Activated CD4-positive, alpha-beta T cell treated with anti-CD3 and anti-CD28 coated beads for 1 hour (primary cell): ENCODE results near the gene C2orf72.
"Not testable (repeated sequence)": the region's sequence is repeated elsewhere in the genome, so short reads cannot be mapped to it uniquely, and the experiment has no call there.

Experiments
- DNase-seq: peaks from one replicate; pipeline ENCODE4 v3.0.0-alpha.2; 2020

The C2orf72 gene

DNA sequence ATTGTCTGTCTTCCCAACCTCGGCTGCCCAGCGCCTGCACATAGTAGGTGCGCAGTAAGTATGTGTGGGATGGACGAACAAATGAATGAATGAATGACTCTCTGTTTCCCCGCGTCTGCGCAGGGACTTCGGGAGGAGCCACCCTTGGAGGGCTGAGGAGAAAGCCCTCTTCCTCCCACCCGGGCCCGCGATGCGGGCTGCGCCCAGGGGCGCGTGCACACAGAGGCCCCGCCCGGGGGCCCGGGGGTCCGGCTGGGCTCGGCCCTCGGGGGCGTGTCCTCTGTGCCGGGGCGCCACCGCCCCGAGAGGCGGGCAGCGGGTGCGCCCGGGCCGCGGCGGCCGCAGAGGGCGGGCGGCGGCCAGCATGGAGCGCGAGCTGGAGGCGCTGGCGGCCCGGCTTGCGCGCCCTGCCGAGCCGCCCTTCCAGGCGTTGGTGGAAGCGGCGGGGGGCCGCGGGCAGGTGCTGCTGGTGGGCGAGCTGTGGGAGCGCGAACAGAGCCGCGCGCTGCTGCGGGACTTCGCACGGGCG, at the start of gene C2orf72:
Gene C2orf72 (plus strand): TSS at position 322 of the 529 bp plus-strand sequence. CDS start 43 bp downstream, at position 365.
- no peak for DNase-seq

- DNase-seq, result no peak
Observed at GRCh38 chr2:230989731-230990130, 47.6 kb upstream of the C2orf72 start.

DNA sequence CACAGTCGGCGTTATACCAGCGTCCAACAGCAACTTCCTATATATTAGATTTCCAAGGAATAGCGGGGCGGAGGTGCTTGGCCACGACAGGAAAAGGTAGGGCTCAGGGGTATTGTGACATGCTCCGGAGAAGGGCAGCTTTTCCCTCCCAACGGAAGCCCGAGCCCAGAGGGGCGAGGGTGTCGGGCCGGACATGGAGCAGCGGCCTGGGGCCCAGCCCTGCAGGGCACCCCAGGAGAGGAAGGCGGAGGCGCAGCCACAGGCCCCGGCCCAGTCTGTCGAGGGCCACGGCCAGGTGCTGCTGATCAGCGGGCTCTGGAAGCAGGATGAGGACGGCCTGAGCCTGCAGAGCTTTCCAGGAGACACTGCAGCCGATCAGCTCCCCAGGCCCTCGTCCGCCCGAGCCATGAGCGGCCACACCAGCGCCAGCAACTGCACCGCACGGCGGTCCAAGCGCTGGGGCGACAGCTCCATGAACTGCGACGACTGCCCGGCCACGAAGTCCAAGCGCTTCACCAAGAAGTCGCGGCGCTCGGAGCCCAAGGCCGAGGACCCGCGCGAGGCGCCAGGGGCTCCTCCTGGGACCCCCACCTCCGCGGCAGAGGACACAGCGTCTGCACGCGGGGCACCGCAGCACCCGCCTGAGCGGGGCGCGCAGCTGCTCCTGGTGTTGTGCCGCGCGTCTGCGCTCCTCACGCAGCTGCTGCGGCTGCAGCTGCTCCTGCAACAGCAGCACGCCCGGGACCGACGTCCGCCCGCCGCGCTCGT, 47.0 kb upstream of the C2orf72 start:
- DNase-seq, result no peak

DNA sequence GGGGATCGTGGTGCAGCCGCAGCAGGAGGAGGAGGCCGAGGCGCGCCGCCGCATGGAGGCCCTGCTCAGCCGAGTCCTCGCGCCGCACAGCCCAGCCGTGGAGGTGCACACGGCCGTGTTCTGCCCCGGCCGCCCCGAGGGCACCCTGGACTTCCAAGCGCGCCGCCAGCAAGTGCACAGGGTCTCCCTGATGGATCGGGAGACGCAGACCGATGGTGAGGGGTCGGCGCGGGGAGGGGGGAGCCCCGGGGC, 46.5 kb upstream of the C2orf72 start:
- DNase-seq, result no peak

GRCh38 chr2:230991598-230991997, 45.7 kb upstream of the C2orf72 start:
- DNase-seq, result no peak

DNA sequence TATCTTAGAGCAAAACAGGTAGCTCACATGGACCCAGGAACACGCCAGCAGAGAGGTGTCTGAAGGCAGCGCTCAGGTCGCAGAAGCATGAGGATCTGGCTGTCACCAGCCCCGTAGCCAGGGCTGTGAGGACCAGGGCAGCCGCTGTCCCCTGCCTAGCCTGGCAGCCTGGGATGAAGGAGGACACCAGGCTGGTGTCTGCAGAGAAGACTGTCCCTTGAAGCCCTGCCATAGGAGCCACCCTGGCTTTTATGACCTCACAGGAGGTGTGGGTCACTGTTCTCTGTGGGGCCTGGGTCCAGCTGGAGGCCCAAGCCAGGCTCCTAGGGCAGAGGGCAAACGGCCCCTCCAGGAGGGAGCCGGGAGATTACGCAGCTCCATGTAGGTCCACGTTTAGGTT, 41.5 kb upstream of the C2orf72 start, which contains the start of gene SPATA3:
Gene SPATA3 (plus strand): TSS at position 301 of the 400 bp plus-strand sequence. CDS start 113 bp downstream, outside the sequence.
- no peak for DNase-seq

DNA sequence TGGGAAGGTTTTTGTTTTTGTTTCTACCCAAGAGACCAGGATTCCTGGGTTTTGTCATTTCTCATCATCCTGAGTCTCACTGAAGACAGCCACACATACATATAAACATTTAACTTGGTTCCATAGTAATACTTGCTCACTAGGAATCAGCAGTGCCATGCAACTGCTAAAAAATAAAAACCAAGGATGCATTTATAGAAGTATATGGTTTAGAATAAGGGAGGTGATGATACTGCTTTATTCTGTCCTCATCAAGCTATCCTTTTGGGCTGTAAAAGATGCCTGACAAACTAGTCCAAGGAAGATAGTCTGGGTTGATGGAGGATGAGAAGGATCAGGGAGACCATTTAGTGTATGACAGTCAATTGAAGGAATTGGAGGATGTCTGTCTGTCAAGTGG, 40.7 kb upstream of the C2orf72 start:
- DNase-seq, result no peak

GRCh38 chr2:230998882-230999281, 38.4 kb upstream of the C2orf72 start:
- DNase-seq, result no peak

DNA sequence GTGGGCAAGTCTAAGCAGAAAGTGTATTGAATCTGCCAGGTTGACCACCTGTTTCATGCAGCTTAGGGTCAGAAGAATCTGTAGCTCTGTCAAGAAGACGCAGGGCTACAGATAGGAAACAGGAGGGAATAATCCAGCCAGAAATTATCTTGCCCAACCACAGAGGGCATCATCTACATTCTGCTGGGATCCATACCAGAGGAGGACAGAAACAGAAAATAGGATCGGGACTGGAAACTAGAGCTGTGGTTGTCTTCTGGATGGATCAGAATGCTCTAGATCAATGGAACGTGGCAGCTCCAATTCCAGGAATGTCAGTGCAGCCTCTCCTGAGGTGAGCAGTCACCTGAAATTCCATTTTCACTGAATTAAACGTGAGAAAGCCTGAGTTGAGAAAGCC, 37.8 kb upstream of the C2orf72 start:
- DNase-seq, result no peak

GRCh38 chr2:231000211-231000904, 37.0 kb upstream of the C2orf72 start:
- DNase-seq, result no peak

DNA sequence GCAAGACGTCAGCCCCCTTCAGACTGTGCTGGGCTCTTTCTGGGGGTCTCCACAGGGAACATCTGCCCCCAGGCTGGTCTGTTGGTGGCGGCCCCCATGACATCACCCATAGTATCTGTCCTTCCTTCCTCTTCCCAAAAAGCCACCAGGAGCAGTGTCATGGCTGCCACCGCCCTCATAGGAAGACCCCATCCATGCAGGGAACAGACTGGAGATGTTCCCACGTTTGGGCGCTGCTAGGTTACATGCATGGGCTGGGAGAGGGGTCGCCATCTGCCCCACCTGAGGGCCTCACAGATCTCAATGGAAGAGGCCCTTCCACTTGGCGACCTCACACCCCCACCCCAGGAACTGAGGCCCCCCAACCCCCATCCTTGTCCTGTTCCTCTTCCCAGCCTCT, 36.3 kb upstream of the C2orf72 start:
- DNase-seq, result no peak

- DNase-seq, result no peak
Observed at GRCh38 chr2:231001921-231002320, 35.4 kb upstream of the C2orf72 start.

DNA sequence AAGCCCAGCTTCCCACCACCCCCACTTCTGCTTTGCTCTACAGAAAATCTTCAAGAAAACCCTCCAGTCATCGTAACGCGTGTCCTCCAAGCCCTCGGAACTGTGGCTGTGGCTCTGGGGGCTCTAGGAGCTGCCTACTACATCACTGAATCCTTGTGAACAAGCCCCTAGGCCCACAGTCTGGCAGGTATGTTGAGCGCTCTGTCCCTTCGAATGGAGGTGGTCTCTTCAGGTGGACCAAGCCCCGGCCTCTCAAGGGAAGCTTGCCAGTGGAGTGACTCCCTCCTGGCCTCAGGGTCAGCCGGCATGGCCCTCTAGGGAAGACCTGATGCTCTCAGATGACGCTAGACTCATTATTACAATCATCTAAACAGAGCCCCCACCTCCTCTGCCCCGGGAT, 34.7 kb upstream of the C2orf72 start:
- DNase-seq, result no peak

DNA sequence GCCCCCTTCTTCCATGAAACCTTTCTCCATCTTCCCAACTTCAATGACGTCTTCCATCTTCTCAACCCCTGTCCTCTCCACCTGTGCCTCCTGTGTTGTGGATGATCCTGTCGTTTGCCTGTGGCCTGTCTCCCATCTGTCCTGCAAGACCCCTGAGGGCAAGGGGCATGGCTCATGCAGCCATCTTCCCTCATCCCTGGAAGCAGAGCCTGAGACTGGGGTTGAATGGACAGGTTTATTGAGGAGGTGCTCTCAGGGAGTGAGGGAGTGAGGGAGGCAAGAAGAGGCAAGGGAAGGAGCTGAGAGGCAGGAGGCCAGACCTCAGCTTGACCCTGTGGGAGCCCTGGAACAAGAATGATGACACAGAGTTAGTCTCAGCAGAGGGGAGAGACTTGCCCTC, 34.1 kb upstream of the C2orf72 start:
- no peak for DNase-seq

- DNase-seq, result not testable (repeated sequence)
Observed at GRCh38 chr2:231004930-231005329, 32.4 kb upstream of the C2orf72 start.

DNA sequence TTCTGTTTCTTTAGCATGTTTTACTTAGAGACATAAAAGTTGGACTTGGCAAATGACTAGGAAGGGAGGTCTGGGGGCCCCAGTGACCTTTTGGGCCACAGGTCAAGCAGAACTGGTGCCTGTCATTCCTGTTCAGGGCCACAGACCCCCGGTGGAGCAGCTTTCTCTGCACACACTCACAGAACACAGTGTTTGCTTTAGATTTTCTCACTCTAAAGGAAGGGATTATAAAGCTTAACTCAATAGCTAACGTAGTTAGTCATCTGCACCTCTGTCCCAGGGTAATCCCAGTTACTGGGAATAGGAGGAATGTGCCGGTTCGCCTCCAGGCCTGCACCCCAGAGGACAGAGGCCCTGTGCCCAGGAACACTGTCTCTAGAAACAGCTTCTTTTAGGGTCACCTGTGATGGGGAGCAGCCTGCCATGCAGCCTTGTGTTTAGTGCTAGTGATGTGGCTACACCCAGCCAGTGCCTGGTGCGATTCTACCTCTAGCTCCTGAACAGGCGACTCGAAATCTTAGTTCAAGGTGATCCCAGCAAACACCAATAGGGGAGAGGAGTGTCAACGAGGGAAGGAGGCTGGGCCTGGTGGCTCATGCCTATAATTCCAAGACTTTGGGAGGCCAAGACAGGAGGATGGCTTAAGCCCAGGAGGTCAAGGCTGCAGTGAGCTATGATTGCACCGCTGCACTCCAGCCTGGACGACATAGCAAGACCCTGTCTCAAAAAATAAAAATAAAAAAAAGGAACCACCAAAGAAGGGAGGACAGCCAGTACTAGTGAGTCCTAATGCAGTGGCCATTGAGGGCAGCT, 29.8 kb upstream of the C2orf72 start:
- no peak for DNase-seq

- DNase-seq, result no peak
Observed at GRCh38 chr2:231008131-231008530, 29.2 kb upstream of the C2orf72 start.

DNA sequence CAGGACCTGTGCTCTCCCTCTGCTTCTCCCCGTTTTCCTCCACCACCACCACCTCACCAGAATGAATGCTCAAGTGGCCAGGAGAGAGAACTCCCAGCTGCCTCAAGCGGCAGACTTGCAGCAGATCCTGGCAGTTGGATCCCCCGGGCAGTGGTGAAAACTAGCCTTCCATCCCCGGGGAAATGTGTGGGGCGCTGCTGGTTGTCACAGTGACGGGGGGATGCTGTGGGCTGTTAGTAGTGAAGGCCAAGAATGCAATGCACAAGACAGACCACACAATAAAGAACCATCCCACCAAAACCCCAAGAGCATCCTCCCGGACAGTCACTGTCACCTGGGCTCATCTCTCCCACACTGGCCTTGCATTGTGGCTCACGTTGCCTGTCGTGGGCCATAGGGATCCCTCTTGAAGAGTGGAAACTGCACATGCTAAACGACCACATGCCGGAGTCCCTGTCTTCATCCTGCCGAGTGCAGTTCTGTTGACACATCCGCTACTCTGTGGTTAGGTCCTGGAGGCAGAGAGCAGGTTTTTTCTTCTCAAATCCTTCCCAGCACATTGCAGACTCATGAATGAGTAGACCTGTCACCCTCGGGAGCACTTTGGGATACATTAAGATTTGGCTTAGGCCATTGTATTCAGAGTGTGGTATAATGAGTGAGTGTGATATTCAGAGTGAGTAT, 27.9 kb upstream of the C2orf72 start:
- DNase-seq, result no peak

DNA sequence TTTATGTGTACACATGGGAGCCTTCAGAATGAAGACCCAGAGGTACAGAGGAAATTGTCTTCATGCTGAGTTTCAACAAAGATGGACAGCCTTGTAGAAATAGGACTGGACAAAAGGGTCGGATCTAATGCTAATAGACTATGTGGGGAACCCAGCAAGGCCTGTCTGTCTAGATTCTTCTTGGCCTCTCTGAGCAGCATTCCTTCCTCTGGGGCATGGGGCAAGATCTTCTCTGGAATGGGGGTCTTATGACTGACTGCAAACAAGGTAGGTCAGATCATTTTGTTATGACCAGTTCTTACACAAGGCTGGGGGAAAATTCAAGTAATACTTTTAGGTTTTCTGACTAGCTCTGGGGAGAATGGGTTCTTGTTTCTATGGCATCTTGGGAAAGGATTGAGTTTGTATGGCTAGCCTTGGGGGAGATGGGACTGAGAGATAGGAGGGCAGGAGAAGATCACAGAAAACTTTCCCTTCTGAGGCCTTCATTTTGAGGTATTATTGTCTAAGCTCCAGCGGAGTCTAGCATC, 27.1 kb upstream of the C2orf72 start:
- DNase-seq, result no peak

DNA sequence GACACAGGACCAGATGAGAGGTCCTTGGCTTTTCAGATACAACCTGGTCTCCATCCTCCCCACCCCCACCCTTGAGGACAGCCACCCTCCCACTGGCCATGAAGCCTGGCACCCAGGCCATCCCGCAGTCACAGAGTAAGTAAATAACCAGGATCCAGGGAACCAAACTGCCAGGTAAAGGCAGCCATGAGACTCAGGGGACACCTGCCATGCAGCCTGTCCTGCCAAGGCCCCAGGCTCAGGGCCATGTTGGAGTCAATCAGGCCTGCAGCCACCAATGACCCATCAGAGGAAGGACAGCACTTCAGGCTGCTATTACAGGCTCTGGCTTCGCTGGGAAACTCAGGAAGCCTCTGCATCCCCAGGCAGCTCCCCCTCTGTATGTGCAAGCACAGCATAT, 25.8 kb upstream of the C2orf72 start:
- DNase-seq, result no peak

DNA sequence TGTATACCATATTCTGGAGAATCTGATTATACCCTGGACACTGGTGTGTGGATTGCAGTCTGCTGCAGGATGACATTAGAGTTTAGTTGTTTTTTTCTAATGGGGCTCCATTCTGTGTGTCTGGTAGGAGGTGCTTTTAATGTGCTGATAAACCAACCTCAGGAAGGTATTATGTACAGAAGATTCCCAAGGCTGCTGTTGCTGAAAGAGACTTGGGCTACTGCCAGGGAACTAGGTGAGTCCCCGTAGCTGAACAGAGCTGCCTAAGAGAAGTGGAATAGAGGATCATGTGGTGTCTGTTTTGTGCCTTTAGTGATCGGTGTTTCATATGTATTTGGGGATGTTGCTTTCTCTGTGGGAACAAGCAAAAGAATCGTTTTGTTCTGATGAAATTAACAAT, 24.9 kb upstream of the C2orf72 start:
- no peak for DNase-seq

GRCh38 chr2:231013820-231014219, 23.5 kb upstream of the C2orf72 start:
- no peak for DNase-seq

DNA sequence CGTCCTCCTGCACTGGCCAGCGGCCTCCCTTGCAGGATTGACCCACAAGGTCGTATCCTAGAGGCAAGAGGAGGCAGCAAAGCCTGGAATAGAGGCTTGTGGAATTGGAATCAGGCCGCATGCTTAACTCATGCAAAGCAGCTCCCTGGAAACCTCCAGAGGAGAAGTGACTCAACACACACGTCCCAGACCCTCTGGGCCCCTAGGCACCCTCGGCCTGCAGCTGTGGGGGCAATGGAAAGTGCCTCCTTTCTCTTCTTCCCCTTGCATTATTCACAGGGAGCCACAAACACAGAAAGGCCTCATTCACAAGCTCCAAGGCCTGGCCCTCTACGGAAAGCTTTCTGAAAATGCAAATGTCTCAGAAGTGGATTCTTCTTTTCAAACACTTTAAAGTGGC, 21.8 kb upstream of the C2orf72 start:
- DNase-seq, result no peak
